HepG2 (cell line): ENCODE results near the gene TMEM258. TPM values are rescaled to one million over a fixed set of nuclear protein-coding genes. Genes with fewer than 3 reads are reported as not detected.
A peak's percentile ranks its signal among the peaks of the same experiment; 100 is the strongest.

ENCODE experiments used
- DMTF1 ChIP-seq: sonication (generic); formaldehyde crosslinking; IDR thresholded peaks from 2 replicates; pipeline ENCODE4 v1.4.0; 2020; ENCODE audit warnings: mild to moderate bottlenecking, missing genetic modification reagents
- E2F5 ChIP-seq: sonication (generic); formaldehyde crosslinking; conservative IDR thresholded peaks from 2 replicates; pipeline ENCODE4 v1.4.0; 2020; ENCODE audit warnings: missing genetic modification reagents
- ELF3 ChIP-seq: IDR thresholded peaks from 2 replicates; pipeline ENCODE4 v1.6.1; 2016; ENCODE audit warnings: missing genetic modification reagents, missing compliant biosample characterization
- MEF2D ChIP-seq: sonication (generic); formaldehyde crosslinking; IDR thresholded peaks from 2 replicates; pipeline ENCODE4 v1.5.1; 2020; ENCODE audit warnings: mild to moderate bottlenecking, missing genetic modification reagents
- MTA1 ChIP-seq: sonication (generic); formaldehyde crosslinking; IDR thresholded peaks from 2 replicates; pipeline ENCODE4 v1.4.0; 2020; ENCODE audit warnings: missing genetic modification reagents, mild to moderate bottlenecking, borderline replicate concordance
- NFIB ChIP-seq: sonication (generic); formaldehyde crosslinking; IDR thresholded peaks from 2 replicates; pipeline ENCODE4 v1.9.0; 2021; ENCODE audit warnings: missing genetic modification reagents, mild to moderate bottlenecking, borderline replicate concordance
- PHF20 ChIP-seq: sonication (generic); formaldehyde crosslinking; IDR thresholded peaks from 2 replicates; pipeline ENCODE4 v1.5.0; 2020; ENCODE audit warnings: mild to moderate bottlenecking, missing genetic modification reagents
- TBX2 ChIP-seq: sonication (generic); formaldehyde crosslinking; IDR thresholded peaks from 2 replicates; pipeline ENCODE4 v1.5.0; 2020; ENCODE audit warnings: missing genetic modification reagents, mild to moderate bottlenecking, borderline replicate concordance
- THAP9 ChIP-seq: sonication (generic); formaldehyde crosslinking; IDR thresholded peaks from 2 replicates; pipeline ENCODE4; 2020; ENCODE audit warnings: missing genetic modification reagents, mild to moderate bottlenecking, borderline replicate concordance
- TIGD3 ChIP-seq: sonication (generic); formaldehyde crosslinking; IDR thresholded peaks from 2 replicates; pipeline ENCODE4 v1.5.1; 2020; ENCODE audit warnings: mild to moderate bottlenecking, missing genetic modification reagents, borderline replicate concordance
- TP53 ChIP-seq: sonication (generic); formaldehyde crosslinking; conservative IDR thresholded peaks from 2 replicates; pipeline ENCODE4 v1.4.0; 2020; ENCODE audit warnings: missing genetic modification reagents
- ZFAT ChIP-seq: sonication (generic); formaldehyde crosslinking; conservative IDR thresholded peaks from 2 replicates; pipeline ENCODE4 v1.8.1; 2023; ENCODE audit warnings: missing genetic modification reagents, inconsistent platforms
- ZNF281 ChIP-seq: sonication (generic); formaldehyde crosslinking; IDR thresholded peaks from 2 replicates; pipeline ENCODE4 v1.4.0; 2020; ENCODE audit warnings: missing genetic modification reagents, borderline replicate concordance
- ZNF362 ChIP-seq: sonication (generic); formaldehyde crosslinking; IDR thresholded peaks from 2 replicates; pipeline ENCODE4 v1.4.0; 2020; ENCODE audit warnings: missing genetic modification reagents, mild to moderate bottlenecking, borderline replicate concordance
- ZNF446 ChIP-seq: sonication (generic); formaldehyde crosslinking; IDR thresholded peaks from 2 replicates; pipeline ENCODE4 v1.5.0; 2020; ENCODE audit warnings: mild to moderate bottlenecking, missing genetic modification reagents
- ZSCAN31 ChIP-seq: sonication (generic); formaldehyde crosslinking; IDR thresholded peaks from 2 replicates; pipeline ENCODE4 v1.5.0; 2020; ENCODE audit warnings: low read depth, mild to moderate bottlenecking, missing genetic modification reagents
- polyA plus RNA-seq, 8 experiments: library from polyadenylated mRNA; depleted of rRNA in 3 of 8; stranded (reverse) in 7 of 8; unstranded in 1 of 8; fragments of >200 nt; fragmentation: Illumina TruSeq in 4 of 8; extraction: Trizol in 4 of 8; gene quantifications; 2 replicates each; pipeline versions ENCODE4 v1.2.1 to v1.2.3, GENCODE V29; 2011 to 2016; ENCODE audit warnings: low read depth in 4 of 8, missing spikeins in 1 of 8, mixed read lengths in 1 of 8; ENCODE audit not compliant: insufficient read depth in 1 of 8
- total RNA-seq, 5 experiments: library from RNA; depleted of rRNA; stranded (reverse); fragments of >200 nt; fragmentation: Illumina TruSeq; extraction: Trizol; gene quantifications; 2 replicates each; pipeline ENCODE4 v1.2.3, GENCODE V29; 2016; ENCODE audit warnings: low read depth in 1 of 5

TMEM258 gene
- total and polyA plus RNA-seq, 2 of the 13 experiments (the other 11 are each of a cell fraction or from before 2014, with no cell fraction given) = 175 to 424 TPM

GRCh38 chr11:61747192-61747966 is 45.0 kb downstream of the TMEM258 start (continued):
- TF ChIP-seq TIGD3 (CRISPR knock-in tag) (no peak), ZFAT (CRISPR knock-in tag) (no peak), E2F5 (CRISPR knock-in tag) (no peak), ELF3 (CRISPR knock-in tag) (peak; percentile 68; the same call in 1 of the 2 replicates), MTA1 (no peak; the same call in 1 of the 2 replicates), PHF20 (CRISPR knock-in tag) (peak; percentile 42), NFIB (CRISPR knock-in tag) (0 out of 2 replicates have a peak, but pooled peaks have one; percentile 57), TBX2 (CRISPR knock-in tag) (no peak; the same call in 1 of the 2 replicates), ZNF281 (CRISPR knock-in tag) (peak; percentile 57; the same call in 1 of the 2 replicates), TP53 (CRISPR knock-in tag) (no peak), THAP9 (CRISPR knock-in tag) (peak; percentile 42), ZSCAN31 (CRISPR knock-in tag) (no peak), ZNF362 (CRISPR knock-in tag) (no peak), MEF2D (CRISPR knock-in tag) (no peak; the same call in 1 of the 2 replicates), ZNF446 (CRISPR knock-in tag) (no peak), DMTF1 (CRISPR knock-in tag) (no peak)
